Kidney glomerular epithelial cell (primary cell): ENCODE measurements around the gene ITGB2.
"Not testable (repeated sequence)": the region's sequence is repeated elsewhere in the genome, so short reads cannot be mapped to it uniquely, and the experiment has no call there.

Experiments
- DNase-seq: peaks from one replicate; lab custom pipeline; 2025; lab: John Stamatoyannopoulos, UW

The ITGB2 gene

GRCh38 chr21:44926331-44927101 lies 5.8 kb upstream of the ITGB2 start:
- DNase-seq: no peak

- no peak for DNase-seq
Observed at GRCh38 chr21:44925378-44925755, 4.7 kb upstream of the ITGB2 start.

DNA sequence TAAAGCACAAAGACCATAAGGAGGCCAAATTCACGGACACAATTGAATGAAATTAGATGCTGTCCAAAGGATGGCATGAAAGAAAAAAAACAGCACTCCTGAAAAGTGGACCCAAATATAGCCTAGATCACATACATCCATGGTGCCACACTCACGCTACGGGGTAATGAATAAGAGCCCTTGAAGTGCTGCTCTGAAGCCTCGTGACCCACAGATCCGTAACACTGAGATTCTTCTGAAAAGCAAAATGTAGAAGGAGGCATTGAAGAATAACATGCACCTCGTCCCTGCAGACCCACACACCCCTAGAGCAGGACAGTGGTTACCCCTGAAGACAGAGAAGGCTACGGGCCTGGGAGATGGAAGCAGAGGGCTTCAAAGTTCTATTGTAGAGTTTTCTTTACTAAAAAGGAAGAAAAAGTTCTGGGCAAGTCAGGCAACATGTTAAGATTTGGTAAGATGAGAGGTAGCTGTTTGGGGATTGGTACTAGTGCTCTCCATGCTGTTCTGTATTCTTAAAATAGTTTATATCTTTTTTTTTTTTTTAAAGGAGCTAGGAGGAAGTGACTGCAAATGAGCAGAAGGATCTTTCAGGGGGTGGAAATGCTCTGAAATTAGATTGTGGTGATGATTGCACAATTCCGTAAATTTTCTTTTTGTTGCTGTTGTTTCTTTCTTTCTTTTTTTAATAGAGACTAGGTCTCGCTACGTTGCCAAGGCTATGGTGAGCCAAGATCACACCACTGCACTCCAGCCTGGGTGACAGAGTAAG lies 4.1 kb upstream of the ITGB2 start:
- DNase-seq: no peak

DNA sequence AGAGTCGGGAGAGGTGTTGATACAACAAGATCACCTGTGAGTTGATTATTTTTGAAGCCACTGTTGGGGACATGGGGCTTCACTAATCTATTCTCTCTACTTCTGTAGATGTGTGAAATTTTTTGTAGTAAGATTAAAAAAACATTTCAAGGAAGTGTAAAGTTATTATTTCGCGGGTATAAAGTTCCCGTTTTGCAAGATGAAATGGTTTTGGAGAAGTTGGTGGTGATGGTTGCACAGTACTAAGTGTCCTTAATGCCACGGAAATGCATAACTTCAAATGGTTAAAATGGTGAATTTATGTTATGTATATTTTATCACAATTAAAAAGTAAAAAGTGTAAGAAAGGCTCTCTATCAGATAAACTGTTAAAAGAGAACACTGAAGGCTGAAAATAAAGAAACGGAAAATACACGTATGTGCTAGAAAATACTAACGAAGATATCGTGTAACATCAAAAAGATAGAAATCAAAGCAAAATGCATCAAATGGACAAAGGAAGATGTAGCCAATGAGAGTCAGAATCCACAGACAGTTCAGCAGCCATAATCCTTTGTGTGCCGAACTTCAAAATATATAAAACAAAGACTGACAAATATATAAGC lies 2.9 kb upstream of the ITGB2 start:
- DNase-seq: no peak

GRCh38 chr21:44921928-44922327 lies 1.2 kb upstream of the ITGB2 start:
- no peak for DNase-seq

- DNase-seq: no peak
Observed at GRCh38 chr21:44919913-44920693, 596 bp downstream of the ITGB2 start.

- DNase-seq: no peak
Observed at GRCh38 chr21:44919111-44919912, 1.4 kb downstream of the ITGB2 start.

DNA sequence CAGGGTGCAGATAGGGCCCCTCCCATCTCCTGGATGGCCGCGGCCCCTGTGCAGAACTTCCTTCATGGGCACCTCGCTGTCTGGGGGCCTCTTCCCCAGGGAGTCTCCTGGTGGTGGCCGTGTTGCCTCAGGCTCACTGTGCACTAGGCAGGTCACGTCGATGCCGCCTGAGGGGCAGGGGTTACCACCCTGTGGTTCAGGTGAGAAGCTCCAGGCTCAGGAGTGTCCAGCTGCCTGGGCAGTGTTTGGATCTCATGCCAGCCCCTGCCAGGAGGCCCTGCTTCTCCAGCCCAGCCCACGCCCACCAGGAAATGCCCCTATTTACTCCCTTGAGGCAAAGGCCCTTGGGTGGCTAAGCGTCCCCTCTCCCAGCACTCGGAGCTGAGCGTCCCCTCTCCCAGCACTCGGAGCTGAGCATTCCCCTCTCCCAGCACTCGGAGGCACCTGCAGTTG lies 2.1 kb downstream of the ITGB2 start:
- DNase-seq: no peak

DNA sequence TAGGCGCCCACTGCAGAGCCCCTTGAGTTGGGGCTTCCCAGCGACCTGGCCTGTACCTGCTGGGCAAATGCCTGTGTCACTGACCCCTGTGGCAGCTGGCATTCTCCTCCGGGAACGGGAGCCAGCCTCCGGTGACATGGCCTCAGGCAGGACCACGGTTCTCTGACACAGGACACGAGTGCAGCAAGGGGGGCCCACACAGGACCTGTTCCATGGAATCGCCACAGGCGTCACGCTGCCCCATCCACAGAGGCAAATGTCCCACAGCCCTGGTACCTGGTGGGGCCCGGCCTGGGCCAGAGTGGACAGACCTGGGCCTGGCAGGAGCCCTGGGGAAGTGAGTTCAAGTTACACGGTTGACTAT lies 2.6 kb downstream of the ITGB2 start:
- DNase-seq: no peak

DNA sequence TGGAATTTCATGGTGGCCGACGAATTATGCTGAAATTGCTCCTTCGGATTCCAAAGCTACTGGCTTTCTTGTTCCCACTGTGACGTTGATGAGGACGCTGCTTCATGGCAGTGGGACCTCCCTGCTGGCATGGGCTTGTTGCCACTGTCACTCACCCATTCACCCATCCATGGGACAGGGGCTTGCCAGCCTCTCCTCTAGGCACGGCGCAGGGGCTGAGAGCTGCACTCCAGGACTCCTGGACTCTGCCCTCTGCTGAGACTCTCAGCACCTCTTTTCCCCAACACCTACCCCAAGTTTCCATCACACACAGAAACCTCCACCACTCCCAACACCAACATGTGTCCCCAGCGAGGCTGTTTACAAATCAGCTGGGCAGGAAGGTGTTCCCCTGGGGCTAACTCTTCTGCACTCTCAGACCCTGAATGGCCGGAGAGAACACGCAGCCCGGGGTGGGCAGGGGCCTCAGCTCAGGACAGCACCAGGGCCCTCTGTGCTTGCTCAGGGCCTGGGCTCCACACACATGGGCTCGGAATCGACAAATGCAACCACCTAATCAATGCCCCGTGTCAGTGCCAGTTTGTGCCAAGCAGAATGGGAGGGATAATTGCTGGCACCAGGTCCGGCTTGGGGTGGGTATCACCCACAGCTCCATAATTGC lies 3.1 kb downstream of the ITGB2 start:
- DNase-seq: no peak

- DNase-seq: no peak
Observed at GRCh38 chr21:44916965-44917364, 3.7 kb downstream of the ITGB2 start.

DNA sequence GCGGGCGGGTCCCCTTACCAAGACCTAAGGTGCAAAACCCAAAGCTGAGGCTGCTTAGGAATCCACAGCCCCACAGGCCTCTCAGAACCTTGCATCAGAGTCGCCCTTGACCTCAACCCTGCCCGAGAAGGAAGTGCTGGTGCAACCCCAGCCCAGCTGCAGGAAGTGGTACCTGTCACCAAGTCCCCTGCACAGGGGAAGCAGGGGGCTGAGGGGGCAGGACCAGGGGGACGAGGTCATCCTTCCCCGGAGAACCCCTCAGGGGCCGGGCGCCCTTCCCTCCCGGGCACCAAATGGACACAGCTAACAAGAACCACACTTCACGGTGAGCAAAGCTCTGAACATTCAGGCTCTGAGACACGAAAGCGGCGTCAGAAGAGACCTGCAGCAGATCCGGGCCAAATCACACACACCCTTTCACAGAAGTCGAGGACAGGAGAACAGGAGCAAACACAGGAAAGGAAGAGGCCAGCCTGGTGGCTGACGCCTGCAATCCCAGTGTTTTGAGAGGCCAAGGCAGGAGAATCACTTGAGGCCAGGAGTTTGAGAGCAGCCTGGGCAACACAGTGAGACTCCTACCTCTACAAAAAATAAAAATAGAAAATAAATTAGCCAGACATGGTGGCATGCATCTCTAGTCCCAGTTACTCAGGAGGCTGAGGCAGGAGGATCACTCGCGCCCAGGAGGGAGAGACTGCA lies 6.4 kb downstream of the ITGB2 start:
- no peak for DNase-seq

DNA sequence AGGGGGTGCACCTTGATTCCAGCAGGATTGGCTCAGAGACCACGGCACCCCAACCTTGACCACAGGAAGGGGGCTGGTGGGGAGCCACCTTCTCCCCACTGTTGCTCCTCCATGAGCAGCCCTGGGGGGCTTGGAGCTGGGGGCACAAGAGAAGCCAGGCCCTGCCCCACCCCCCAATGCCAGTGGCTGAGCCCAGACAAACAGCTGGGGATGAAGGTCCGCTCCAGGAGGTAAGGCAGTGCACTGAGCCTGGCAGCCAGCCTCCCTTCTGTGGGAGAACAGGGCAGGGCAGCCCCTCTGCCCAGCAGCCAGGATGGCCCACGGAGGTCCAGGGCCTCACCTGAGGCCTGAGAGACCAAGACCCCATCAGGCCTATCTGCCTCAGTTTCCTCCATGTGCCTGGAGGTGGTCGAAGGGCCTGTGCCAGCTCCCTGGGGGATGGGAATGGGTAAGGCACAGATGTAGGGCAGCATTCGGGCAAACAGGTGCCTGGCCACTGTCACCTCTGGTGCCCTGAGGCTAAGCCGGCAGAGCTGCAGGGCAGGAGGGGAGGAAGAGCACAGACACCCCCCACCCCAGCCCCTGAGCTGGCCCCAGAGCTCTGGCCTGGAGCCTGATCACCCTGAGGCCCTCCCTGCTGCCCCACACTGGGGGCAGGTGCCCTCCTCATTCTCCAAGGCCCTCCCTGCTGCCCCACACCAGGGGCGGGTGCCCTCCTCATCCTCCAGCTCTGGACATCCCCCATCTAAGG lies 7.1 kb downstream of the ITGB2 start:
- DNase-seq: no peak

GRCh38 chr21:44912506-44913412 lies 7.9 kb downstream of the ITGB2 start:
- not testable (repeated sequence) for DNase-seq

DNA sequence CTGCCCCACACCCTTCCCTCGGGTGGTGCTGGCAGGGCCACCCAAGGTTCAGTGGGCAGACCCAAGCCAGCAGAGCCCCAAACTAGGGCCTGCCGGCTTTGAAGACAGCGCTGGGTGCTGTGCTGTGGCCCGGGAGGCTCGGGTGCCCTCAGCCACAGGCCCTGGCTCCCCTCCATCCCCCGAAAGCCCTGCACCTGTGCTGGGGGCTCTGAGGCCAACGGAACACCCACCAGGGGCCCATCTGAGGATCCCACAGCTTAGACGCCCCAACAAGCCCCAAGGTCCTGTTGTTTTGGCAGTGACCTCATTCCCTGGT lies 8.6 kb downstream of the ITGB2 start:
- no peak for DNase-seq

- no peak for DNase-seq
Observed at GRCh38 chr21:44911384-44912157, 9.1 kb downstream of the ITGB2 start.

- DNase-seq: no peak
Observed at GRCh38 chr21:44911068-44911383, 9.7 kb downstream of the ITGB2 start.
